AG09309 (cell line): Measurements from ENCODE around the gene ABHD2.

Experiments used
- DNase-seq: peaks from one replicate; pipeline ENCODE4 v3.0.0-alpha.2; 2010; ENCODE audit warnings: low read depth
- H3K4me3 ChIP-seq: 2 replicates; pipeline ENCODE4 v1.5.1; 2011; ENCODE audit warnings: mild to moderate bottlenecking, low read depth, low read length, moderate library complexity; ENCODE audit not compliant: control insufficient read depth
- CTCF ChIP-seq: IDR thresholded peaks from 2 replicates; pipeline ENCODE4 v1.5.1; 2011; ENCODE audit warnings: mild to moderate bottlenecking, low read depth, low read length, inconsistent platforms; ENCODE audit not compliant: insufficient read depth, control insufficient read depth; ENCODE audit errors: missing control alignments

Gene ABHD2

DNA sequence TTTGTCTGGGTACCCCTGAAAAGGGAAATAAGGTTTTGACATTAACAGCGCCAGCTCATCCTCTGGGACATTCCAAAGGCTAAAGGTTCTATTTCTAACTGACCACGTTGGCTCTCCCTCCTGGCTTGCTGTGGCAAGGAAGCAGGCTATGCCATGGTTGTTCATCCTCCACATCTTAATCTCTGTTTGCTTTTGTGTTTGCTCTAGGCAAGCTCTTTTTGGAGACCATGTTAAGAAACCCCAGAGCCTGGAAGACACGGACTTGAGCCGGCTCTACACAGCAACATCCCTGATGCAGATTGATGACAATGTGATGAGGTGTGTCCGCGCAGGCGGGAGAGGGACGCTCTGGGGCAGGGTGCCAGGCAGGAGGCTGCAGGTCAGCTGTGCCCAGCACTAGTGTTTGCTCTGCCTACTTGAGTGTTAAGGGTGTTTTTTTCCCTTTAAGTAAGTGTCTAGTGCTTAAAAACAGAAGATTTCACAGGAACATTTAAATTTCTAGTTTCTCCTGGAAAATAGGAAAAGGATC lies 99.8 kb downstream of the ABHD2 start:
- no peak overlapping the region for H3K4me3 ChIP-seq
- TF ChIP-seq CTCF: no peak
- no peak for DNase-seq

DNA sequence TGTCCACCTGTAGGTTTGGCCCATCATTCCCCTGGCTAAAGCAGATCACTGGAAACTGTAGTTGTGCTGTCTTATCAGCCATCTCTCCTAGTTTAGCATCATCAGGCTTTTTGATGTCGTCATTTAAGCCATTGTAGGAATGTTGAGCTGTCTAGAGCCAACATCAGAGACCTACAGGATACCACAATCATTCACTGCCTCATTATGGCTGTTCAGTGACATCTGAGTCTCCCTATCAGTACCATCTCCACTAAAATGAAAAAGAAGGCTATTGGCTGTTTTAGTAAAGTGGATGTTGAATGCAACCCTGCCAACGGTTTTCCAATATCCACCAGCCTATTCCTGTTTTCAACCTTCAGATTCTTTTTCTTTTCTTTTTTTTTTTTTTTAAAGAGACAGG lies 103.9 kb downstream of the ABHD2 start:
- no peak for TF ChIP-seq CTCF
- H3K4me3 ChIP-seq: no peak overlapping the region
- DNase-seq: no peak

GRCh38 chr15:89192766-89193165 lies 104.5 kb downstream of the ABHD2 start:
- no peak overlapping the region for H3K4me3 ChIP-seq
- TF ChIP-seq CTCF: no peak
- no peak for DNase-seq

DNA sequence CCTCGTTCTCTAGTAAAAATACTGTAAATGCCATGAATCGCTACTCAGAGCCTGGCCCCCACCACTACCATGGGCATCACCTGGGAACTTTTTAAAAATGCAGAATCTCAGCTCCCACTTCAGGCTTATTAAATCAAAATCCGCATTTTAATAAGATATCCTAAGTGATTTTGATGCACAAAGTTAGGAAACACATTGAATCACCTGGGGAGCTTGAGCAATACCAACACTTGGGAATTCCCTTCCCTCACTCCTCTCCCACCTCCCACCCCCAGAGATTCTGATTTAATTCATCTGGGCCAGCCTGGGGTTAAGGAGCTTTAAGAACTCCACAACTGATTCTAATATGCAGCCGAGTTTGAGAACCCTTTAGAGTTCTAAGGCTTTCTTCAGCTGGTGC lies 106.4 kb downstream of the ABHD2 start:
- TF ChIP-seq CTCF: no peak
- DNase-seq: no peak
- H3K4me3 ChIP-seq: no peak overlapping the region

DNA sequence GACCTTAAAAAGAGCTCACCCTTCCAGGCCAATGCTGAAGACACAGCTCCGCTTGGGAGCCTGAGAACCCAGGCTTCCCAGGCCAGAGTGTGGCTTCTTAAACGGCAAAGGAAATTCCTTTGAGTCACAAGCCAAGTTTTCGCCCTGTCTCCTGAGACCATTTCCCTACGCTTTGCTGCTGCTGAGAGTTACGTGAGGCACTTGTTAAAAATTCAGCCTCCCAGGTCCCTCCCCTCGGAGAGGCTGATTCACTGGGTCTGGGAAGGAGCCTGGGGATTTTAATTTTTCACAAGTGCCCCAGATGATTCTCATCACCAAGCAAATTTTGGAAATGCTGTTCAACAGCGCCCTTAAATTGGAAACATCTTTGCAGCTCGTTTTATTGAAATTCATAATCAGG lies 107.6 kb downstream of the ABHD2 start:
- peak; percentile 90 for DNase-seq
- no peak overlapping the region for H3K4me3 ChIP-seq

GRCh38 chr15:89196241-89196640 lies 108.0 kb downstream of the ABHD2 start:
- no peak for DNase-seq
- no peak overlapping the region for H3K4me3 ChIP-seq
- no peak for TF ChIP-seq CTCF

More for the DNA sequence above, 107.6 kb downstream of the ABHD2 start:
- no peak for TF ChIP-seq CTCF

GRCh38 chr15:89196994-89197393 lies 108.7 kb downstream of the ABHD2 start:
- no peak for TF ChIP-seq CTCF
- no peak for DNase-seq

More at GRCh38 chr15:89196994-89197393, 108.7 kb downstream of the ABHD2 start:
- H3K4me3 ChIP-seq: no peak overlapping the region
